Panc1 (cell line): ENCODE data around the gene PLXNC1. TPM values are rescaled to one million over a fixed set of nuclear protein-coding genes. Genes with fewer than 3 reads are reported as not detected.

Experiments used
- ATAC-seq: fragments of 200-7000 bp; cut with Tn5 transposase; 2 replicates; pipeline ENCODE4 v1.9.1; 2020; ENCODE audit warnings: mild to moderate bottlenecking, moderate library complexity
- BruUV-seq: library from RNA; stranded (reverse); fragments of 400-500 nt; replicated peaks from 2 replicates; lab custom pipeline; 2021; lab: Mats Ljungman, UMichigan
- CTCF ChIA-PET: fragments of 300-600 bp; sonication (Branson Sonifier 250); formaldehyde crosslinking; loops from one replicate; lab custom pipeline; 2022; ENCODE audit warnings: antibody characterized with exemption; lab: Charles Lee
- POLR2A ChIA-PET: fragments of 300-600 bp; sonication (Branson Sonifier 250); formaldehyde crosslinking; loops from one replicate; lab custom pipeline; 2022; ENCODE audit warnings: antibody characterized with exemption; lab: Charles Lee
- DNase-seq: peaks from one replicate; pipeline ENCODE4 v3.0.0-alpha.2; 2010; ENCODE audit warnings: low read depth, low spot score
- H3K27ac ChIP-seq: 2 replicates; pipeline ENCODE4 v1.5.1; 2011; ENCODE audit warnings: mild to moderate bottlenecking, low read length, inconsistent platforms
- H3K27me3 ChIP-seq: fragments of 200-500 bp; sonication (Bioruptor generic); 2 replicates; pipeline ENCODE4 v1.6.0; 2014; ENCODE audit warnings: low read length, inconsistent platforms; ENCODE audit not compliant: control insufficient read depth, insufficient read depth
- H3K36me3 ChIP-seq: fragments of 200-500 bp; sonication (Bioruptor generic); 2 replicates; pipeline ENCODE4 v1.5.1; 2014; ENCODE audit warnings: inconsistent platforms, mild to moderate bottlenecking, low read length, moderate library complexity; ENCODE audit not compliant: control insufficient read depth, insufficient read depth
- H3K4me1 ChIP-seq: 2 replicates; pipeline ENCODE4 v1.5.1; 2011; ENCODE audit warnings: inconsistent platforms, mild to moderate bottlenecking, low read length, moderate library complexity; ENCODE audit not compliant: control insufficient read depth, insufficient read depth
- H3K4me3 ChIP-seq, 2 experiments: 2 replicates each; pipeline ENCODE4 v1.5.1; 2011 to 2012; ENCODE audit warnings: low read depth in 2 of 2, low read length in 2 of 2, mild to moderate bottlenecking in 2 of 2, inconsistent platforms in 1 of 2, moderate library complexity in 1 of 2
- H3K9me3 ChIP-seq: fragments of 200-500 bp; sonication (Bioruptor generic); 2 replicates; pipeline ENCODE4 v1.5.1; 2014; ENCODE audit warnings: low read depth, mild to moderate bottlenecking, inconsistent platforms, low read length, moderate library complexity; ENCODE audit not compliant: control insufficient read depth, insufficient read depth
- CTCF ChIP-seq: fragments of 450-650 bp; IDR thresholded peaks from 2 replicates; pipeline ENCODE4 v1.5.1; 2017; ENCODE audit warnings: mild to moderate bottlenecking
- POLR2AphosphoS5 ChIP-seq: IDR thresholded peaks from 2 replicates; pipeline ENCODE4 v1.6.1; 2012; ENCODE audit warnings: mild to moderate bottlenecking, low read depth, low read length, moderate library complexity
- REST ChIP-seq, 2 experiments: IDR thresholded peaks; 2 replicates each; pipeline ENCODE4 v1.6.1; 2011 to 2012; ENCODE audit warnings: low read depth in 2 of 2, control low read depth in 1 of 2, low read length in 1 of 2, mild to moderate bottlenecking in 1 of 2, moderate library complexity in 1 of 2; ENCODE audit not compliant: insufficient read depth in 1 of 2
- SIN3A ChIP-seq: IDR thresholded peaks from 2 replicates; pipeline ENCODE4 v1.6.1; 2012; ENCODE audit warnings: low read depth, mild to moderate bottlenecking, low read length, moderate library complexity, borderline replicate concordance; ENCODE audit not compliant: insufficient read depth
- TCF7L2 ChIP-seq: IDR thresholded peaks from 2 replicates; pipeline ENCODE4 v1.6.1; 2011; ENCODE audit warnings: mild to moderate bottlenecking, low read depth, low read length, inconsistent platforms
- in situ Hi-C: cut with HindIII; loops from 2 replicates; pipeline ENCODE4 v1.10.0; 2016; ENCODE audit warnings: low sequenced_read_pairs, low pct_unique_long_range_greater_than_20kb
- intact Hi-C: fragments of 100-400 bp; cut with micrococcal nuclease; formaldehyde crosslinking; loops from one replicate; pipeline ENCODE4 v1.10.0; 2022; ENCODE audit not compliant: unreplicated experiment
- total RNA-seq: library from RNA; stranded (reverse); gene quantifications from one replicate; pipeline ENCODE4 v1.2.1, GENCODE V29; 2021; ENCODE audit not compliant: unreplicated experiment

Gene PLXNC1
- total RNA-seq, 1 experiment from 2014 or later, result 0.57 TPM

GRCh38 chr12:94327809-94328208, 179.4 kb downstream of the PLXNC1 start:
- no peak for DNase-seq
- no peak for ATAC-seq
- POLR2A ChIA-PET, result no interaction called here
- BruUV-seq, result no TSS peak
- no peaks in the 10 kb centered on the region for H3K36me3 ChIP-seq
- intact Hi-C loops (no loop called here), in situ Hi-C loops (no loop called here)
- CTCF ChIA-PET, result no interaction called here
- no peaks in the 10 kb centered on the region for H3K27me3 ChIP-seq
- TF ChIP-seq TCF7L2 (no peak), REST (IDR thresholded peaks at IDR 0.05; ENCODE audit: insufficient read depth in 1 of 2, low read depth in 2 of 2, low read length in 1 of 2) (no peak)
- H3K4me3 ChIP-seq, result no peak overlapping the region
- H3K4me1 ChIP-seq, result no peaks in the 10 kb centered on the region
- H3K9me3 ChIP-seq, result no peaks in the 10 kb centered on the region
- H3K27ac ChIP-seq, result no peak overlapping the region

DNA sequence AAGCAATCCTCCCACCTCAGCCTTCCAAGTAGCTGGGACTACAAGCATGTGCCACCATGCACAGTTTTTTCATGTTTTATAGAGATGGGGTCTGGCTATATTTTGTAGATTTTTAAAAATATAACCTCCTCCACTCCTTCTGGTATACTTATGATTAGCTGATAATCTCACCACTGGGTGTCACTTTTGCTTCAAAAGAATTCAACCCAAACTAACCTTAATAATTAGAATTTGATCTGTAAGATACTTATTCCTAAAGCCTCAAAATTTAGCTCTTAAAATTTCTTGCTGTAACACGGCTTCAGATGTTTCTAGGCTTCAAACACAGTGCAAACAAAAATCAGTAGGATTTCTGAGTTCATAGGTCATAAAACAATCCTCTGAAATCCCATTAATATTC, 181.0 kb downstream of the PLXNC1 start:
- ChIA-PET POLR2A (no interaction called here), CTCF (no interaction called here)
- no TSS peak for BruUV-seq
- intact Hi-C loops, result no loop called here
- H3K27me3 ChIP-seq, result no peaks in the 10 kb centered on the region
- no peak overlapping the region for H3K4me3 ChIP-seq
- no peak for ATAC-seq
- H3K27ac ChIP-seq, result no peak overlapping the region
- peaks cover 2% of the 10 kb centered on the region for H3K36me3 ChIP-seq
- H3K9me3 ChIP-seq, result no peaks in the 10 kb centered on the region
- peak; percentile 17; the same call in 1 of the 2 replicates for TF ChIP-seq CTCF
- no peak for TF ChIP-seq REST (IDR thresholded peaks at IDR 0.05; ENCODE audit: insufficient read depth in 1 of 2, low read depth in 2 of 2, low read length in 1 of 2)
- DNase-seq, result no peak
- H3K4me1 ChIP-seq, result no peaks in the 10 kb centered on the region
- in situ Hi-C loops, result no loop called here

DNA sequence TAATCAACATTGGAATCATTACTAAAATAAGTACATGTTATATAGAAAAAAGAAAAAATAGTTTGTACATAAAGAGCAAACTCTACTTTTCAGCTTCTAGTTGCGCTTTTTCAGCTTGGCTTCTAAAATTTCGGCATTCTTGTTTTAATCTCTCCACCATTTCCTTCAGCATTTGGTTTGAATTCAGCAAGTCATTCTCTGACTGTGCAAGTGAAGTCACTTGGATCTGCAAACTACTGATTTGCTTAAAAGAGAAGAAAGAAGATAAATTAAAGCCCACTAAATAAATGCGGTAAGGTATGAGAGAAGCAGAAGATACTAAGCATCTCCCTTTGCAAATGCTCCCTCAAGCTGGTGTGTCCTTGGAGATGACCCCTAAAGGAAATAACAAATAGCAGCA, 185.0 kb downstream of the PLXNC1 start:
- in situ Hi-C loops (no loop called here), intact Hi-C loops (no loop called here)
- no peak for DNase-seq
- Histone ChIP-seq H3K36me3 (peaks cover 2% of the 10 kb centered on the region), H3K27ac (no peak overlapping the region), H3K9me3 (no peaks in the 10 kb centered on the region), H3K4me1 (no peaks in the 10 kb centered on the region), H3K27me3 (no peaks in the 10 kb centered on the region), H3K4me3 (no peak overlapping the region)
- POLR2A ChIA-PET, result no interaction called here
- BruUV-seq, result no TSS peak
- CTCF ChIA-PET, result no interaction called here
- TF ChIP-seq SIN3A (no peak), CTCF (no peak), REST (IDR thresholded peaks at IDR 0.05; ENCODE audit: insufficient read depth in 1 of 2, low read depth in 2 of 2, low read length in 1 of 2) (no peak), POLR2AphosphoS5 (no peak), TCF7L2 (no peak)
- ATAC-seq, result no peak
